Measurements from ENCODE around the gene PRMT2. TPM values are rescaled to one million over a fixed set of nuclear protein-coding genes. Genes with fewer than 3 reads are reported as not detected.

Gene PRMT2
- total and polyA plus RNA-seq, 8 donors, result 17.9 to 56.9 (median 26.8) TPM

GRCh38 chr21:46650476-46651098 is 15.1 kb downstream of the PRMT2 start:
- H3K27ac ChIP-seq, result no peak overlapping the region
- 89 to 92% methylated on average over 14 of the region's 14 CpGs for WGBS, 2 donors
- TF ChIP-seq CTCF (IDR thresholded peaks at IDR 0.05), result no peak
- FAIRE-seq, result no peak
- no peaks in the 10 kb centered on the region for H3K4me1 ChIP-seq
- H3K4me3 ChIP-seq, result no peak overlapping the region
- no peaks in the 10 kb centered on the region for H3K27me3 ChIP-seq
- peaks cover 0 to 68% (median 8%) of the 10 kb centered on the region in 3 donors for H3K36me3 ChIP-seq
- H3K9me3 ChIP-seq, result no peaks in the 10 kb centered on the region
- peak; percentile 27 to 80 (median 60) for ATAC-seq
- peak in 1 of 6 donors; percentile 57 for DNase-seq
- intact Hi-C loops (cut with DNase I), result no loop called here

- Histone ChIP-seq H3K4me1 (no peaks in the 10 kb centered on the region), H3K27ac (no peak overlapping the region), H3K27me3 (no peaks in the 10 kb centered on the region), H3K36me3 (peaks cover 0 to 63% (median 8%) of the 10 kb centered on the region in 3 donors), H3K4me3 (no peak overlapping the region), H3K9me3 (no peaks in the 10 kb centered on the region)
- intact Hi-C loops (cut with DNase I), result no loop called here
- 96 to 97% methylated on average over 7 of the region's 7 CpGs for WGBS, 2 donors
- DNase-seq (peak in 1 of 6 donors; percentile 71), FAIRE-seq (no peak), ATAC-seq (peak in 1 of 4 donors; percentile 13)
- no peak for TF ChIP-seq CTCF (IDR thresholded peaks at IDR 0.05)
These were observed 15.6 kb downstream of the PRMT2 start for GRCh38 chr21:46651121-46651520.

GRCh38 chr21:46655230-46655629 is 19.8 kb downstream of the PRMT2 start:
- Histone ChIP-seq H3K36me3 (peaks cover 0 to 44% (median 0%) of the 10 kb centered on the region in 3 donors), H3K27ac (no peak overlapping the region), H3K4me1 (no peaks in the 10 kb centered on the region), H3K27me3 (no peaks in the 10 kb centered on the region), H3K4me3 (no peak overlapping the region), H3K9me3 (no peaks in the 10 kb centered on the region)
- intact Hi-C loops (cut with DNase I), result no loop called here
- FAIRE-seq, result peak; percentile 60
- no peak for DNase-seq
- no peak for TF ChIP-seq CTCF (IDR thresholded peaks at IDR 0.05)
- no peak for ATAC-seq

GRCh38 chr21:46656820-46657219 is 21.3 kb downstream of the PRMT2 start:
- Histone ChIP-seq H3K4me3 (no peak overlapping the region), H3K27ac (no peak overlapping the region), H3K27me3 (no peaks in the 10 kb centered on the region), H3K36me3 (peaks cover 0 to 37% (median 0%) of the 10 kb centered on the region in 3 donors), H3K9me3 (no peaks in the 10 kb centered on the region), H3K4me1 (no peaks in the 10 kb centered on the region)
- no peak for ATAC-seq
- 99 to 100% methylated on average over 1 of the region's 1 CpG for WGBS, 2 donors
- TF ChIP-seq CTCF (IDR thresholded peaks at IDR 0.05), result no peak
- intact Hi-C loops (cut with DNase I), result no loop called here
- no peak for FAIRE-seq
- DNase-seq, result no peak

GRCh38 chr21:46660505-46660904 is 25.0 kb downstream of the PRMT2 start:
- TF ChIP-seq CTCF (IDR thresholded peaks at IDR 0.05), result no peak
- intact Hi-C loops (cut with DNase I), result no loop called here
- FAIRE-seq (no peak), DNase-seq (no peak), ATAC-seq (no peak)
- H3K4me1 ChIP-seq, result no peaks in the 10 kb centered on the region
- 87 to 93% methylated on average over 8 of the region's 8 CpGs for WGBS, 2 donors
- H3K4me3 ChIP-seq, result no peak overlapping the region
- H3K27ac ChIP-seq, result no peak overlapping the region
- H3K9me3 ChIP-seq, result no peaks in the 10 kb centered on the region
- H3K27me3 ChIP-seq, result no peaks in the 10 kb centered on the region
- peaks cover 0 to 12% (median 0%) of the 10 kb centered on the region in 3 donors for H3K36me3 ChIP-seq

All from pancreas (tissue), 10 donors.